Measurements from ENCODE around the gene PTX4. TPM values are rescaled to one million over a fixed set of nuclear protein-coding genes. Genes with fewer than 3 reads are reported as not detected.

The PTX4 gene
- total RNA-seq, 1 donor from 2014 or later = not detected

- no peak for TF ChIP-seq CTCF (conservative IDR thresholded peaks at IDR 0.05; ENCODE audit: low read depth, low read length)
- H3K4me3 ChIP-seq (ENCODE audit: low read depth, low read length) = no peak overlapping the region
- no peak for DNase-seq (ENCODE audit: low read depth)
Observed at GRCh38 chr16:1477033-1477432, 11.7 kb downstream of the PTX4 start.

GRCh38 chr16:1475552-1476114, 13.1 kb downstream of the PTX4 start:
- no peak for DNase-seq (ENCODE audit: low read depth)
- TF ChIP-seq CTCF (conservative IDR thresholded peaks at IDR 0.05; ENCODE audit: low read depth, low read length) = no peak
- H3K4me3 ChIP-seq (ENCODE audit: low read depth, low read length) = peak overlapping the region; percentile 67

GRCh38 chr16:1474796-1475551, 13.8 kb downstream of the PTX4 start, which contains the start of gene CLCN7:
CLCN7 (minus strand) TSS chr16:1475028; CDS start chr16:1474974, 54 bp downstream.
- TF ChIP-seq CTCF (conservative IDR thresholded peaks at IDR 0.05; ENCODE audit: low read depth, low read length) = no peak
- DNase-seq (ENCODE audit: low read depth) = no peak
- peak within 1 kb of the TSS; percentile 67 for H3K4me3 ChIP-seq (ENCODE audit: low read depth, low read length)

- peak overlapping the region; percentile 67 for H3K4me3 ChIP-seq (ENCODE audit: low read depth, low read length)
- no peak for DNase-seq (ENCODE audit: low read depth)
Observed at GRCh38 chr16:1474082-1474795, 14.5 kb downstream of the PTX4 start.

GRCh38 chr16:1472974-1473373, 15.8 kb downstream of the PTX4 start:
- no peak for TF ChIP-seq CTCF (conservative IDR thresholded peaks at IDR 0.05; ENCODE audit: low read depth, low read length)
- H3K4me3 ChIP-seq (ENCODE audit: low read depth, low read length) = no peak overlapping the region
- DNase-seq (ENCODE audit: low read depth) = no peak

More at GRCh38 chr16:1474082-1474795, 14.5 kb downstream of the PTX4 start:
- no peak for TF ChIP-seq CTCF (conservative IDR thresholded peaks at IDR 0.05; ENCODE audit: low read depth, low read length)

GRCh38 chr16:1471569-1472194, 17.1 kb downstream of the PTX4 start:
- DNase-seq (ENCODE audit: low read depth) = no peak
- TF ChIP-seq CTCF (conservative IDR thresholded peaks at IDR 0.05; ENCODE audit: low read depth, low read length) = no peak
- no peak overlapping the region for H3K4me3 ChIP-seq (ENCODE audit: low read depth, low read length)

Measured in epithelial cell of proximal tubule (primary cell).